H9 (cell line): ENCODE measurements around the gene SOX15. TPM values are rescaled to one million over a fixed set of nuclear protein-coding genes. Genes with fewer than 3 reads are reported as not detected.
A peak's percentile ranks its signal among the peaks of the same experiment; 100 is the strongest.

ENCODE experiments used
- DNase-seq: peaks from one replicate; pipeline ENCODE4 v3.0.0-alpha.2; 2017
- H2AFZ ChIP-seq: one replicate; pipeline ENCODE4 v1.6.1; 2013; ENCODE audit warnings: mild to moderate bottlenecking, low read length, control low read depth, moderate library complexity
- H2AK5ac ChIP-seq: 2 replicates; pipeline ENCODE4 v1.6.1; 2013; ENCODE audit warnings: low read length, control low read depth, mixed read lengths; ENCODE audit not compliant: insufficient read length
- H2BK120ac ChIP-seq: one replicate; pipeline ENCODE4 v1.6.1; 2013; ENCODE audit warnings: low read depth, mild to moderate bottlenecking, low read length, control low read depth, inconsistent platforms; ENCODE audit not compliant: poor library complexity, severe bottlenecking
- H2BK12ac ChIP-seq: 2 replicates; pipeline ENCODE4 v1.6.1; 2013; ENCODE audit warnings: low read length, control low read depth, mixed read lengths, low read depth; ENCODE audit not compliant: insufficient read length
- H2BK15ac ChIP-seq: 2 replicates; pipeline ENCODE4 v1.6.1; 2013; ENCODE audit warnings: low read depth, low read length, control low read depth
- H2BK20ac ChIP-seq: one replicate; pipeline ENCODE4 v1.6.1; 2013; ENCODE audit warnings: low read depth, mild to moderate bottlenecking, low read length, control low read depth, inconsistent platforms; ENCODE audit not compliant: poor library complexity, severe bottlenecking
- H2BK5ac ChIP-seq: 2 replicates; pipeline ENCODE4 v1.6.1; 2013; ENCODE audit warnings: low read length, control low read depth, mixed read lengths; ENCODE audit not compliant: insufficient read length
- H3K14ac ChIP-seq: 2 replicates; pipeline ENCODE4 v1.6.1; 2013; ENCODE audit warnings: low read length, control low read depth; ENCODE audit not compliant: insufficient read depth
- H3K18ac ChIP-seq: 2 replicates; pipeline ENCODE4 v1.6.1; 2013; ENCODE audit warnings: low read depth, mild to moderate bottlenecking, mixed read lengths, low read length, control low read depth; ENCODE audit not compliant: insufficient read length
- H3K23ac ChIP-seq: 2 replicates; pipeline ENCODE4 v1.6.1; 2013; ENCODE audit warnings: low read length, control low read depth, mixed read lengths, low read depth; ENCODE audit not compliant: insufficient read length
- H3K23me2 ChIP-seq: 2 replicates; pipeline ENCODE4 v1.6.1; 2013; ENCODE audit warnings: low read depth, mild to moderate bottlenecking, mixed read lengths, low read length, control low read depth; ENCODE audit not compliant: insufficient read length, poor library complexity, severe bottlenecking
- H3K27ac ChIP-seq: 2 replicates; pipeline ENCODE4 v1.5.1; 2013; ENCODE audit warnings: low read length, control low read depth, mixed read lengths, low read depth; ENCODE audit not compliant: insufficient read length
- H3K27me3 ChIP-seq: 2 replicates; pipeline ENCODE4 v1.6.1; 2013; ENCODE audit warnings: low read length, control low read depth, inconsistent platforms; ENCODE audit not compliant: insufficient read depth
- H3K4ac ChIP-seq: 2 replicates; pipeline ENCODE4 v1.6.1; 2013; ENCODE audit warnings: low read depth, mild to moderate bottlenecking, control low read depth, inconsistent platforms, low read length, moderate library complexity
- H3K4me1 ChIP-seq: 2 replicates; pipeline ENCODE4 v1.6.1; 2013; ENCODE audit warnings: low read length, control low read depth, inconsistent platforms; ENCODE audit not compliant: insufficient read depth
- H3K4me2 ChIP-seq: 2 replicates; pipeline ENCODE4 v1.6.1; 2013; ENCODE audit warnings: low read length, control low read depth, mixed read lengths; ENCODE audit not compliant: insufficient read length, insufficient read depth
- H3K56ac ChIP-seq: 2 replicates; pipeline ENCODE4 v1.6.1; 2013; ENCODE audit warnings: low read depth, mild to moderate bottlenecking, mixed read lengths, low read length, control low read depth; ENCODE audit not compliant: insufficient read length
- H3K79me1 ChIP-seq: 2 replicates; pipeline ENCODE4 v1.6.1; 2013; ENCODE audit warnings: low read depth, mild to moderate bottlenecking, moderate library complexity, low read length, control low read depth, inconsistent platforms; ENCODE audit not compliant: insufficient read depth, poor library complexity, severe bottlenecking
- H3K79me2 ChIP-seq: 2 replicates; pipeline ENCODE4 v1.6.1; 2013; ENCODE audit warnings: low read length, control low read depth, inconsistent platforms; ENCODE audit not compliant: insufficient read depth
- H3K9ac ChIP-seq: 2 replicates; pipeline ENCODE4 v1.6.1; 2013; ENCODE audit warnings: low read length, control low read depth, mixed read lengths; ENCODE audit not compliant: insufficient read length; ENCODE audit errors: extremely low read depth
- H3K9me3 ChIP-seq: one replicate; pipeline ENCODE4 v1.6.1; 2013; ENCODE audit warnings: low read depth, low read length, inconsistent platforms; ENCODE audit not compliant: control insufficient read depth
- H3T11ph ChIP-seq: one replicate; pipeline ENCODE4 v1.6.1; 2013; ENCODE audit warnings: mild to moderate bottlenecking, low read length, control low read depth, inconsistent platforms
- H4K20me1 ChIP-seq: one replicate; pipeline ENCODE4 v1.6.1; 2013; ENCODE audit not compliant: control insufficient read depth, insufficient read length, insufficient read depth
- H4K5ac ChIP-seq: 2 replicates; pipeline ENCODE4 v1.6.1; 2013; ENCODE audit warnings: low read depth, mild to moderate bottlenecking, mixed read lengths, low read length, control low read depth; ENCODE audit not compliant: insufficient read length
- H4K8ac ChIP-seq: replicated peaks from 2 replicates; pipeline ENCODE4 v1.6.1; 2013; ENCODE audit warnings: low read length, control low read depth, mixed read lengths, low read depth; ENCODE audit not compliant: insufficient read length
- H4K91ac ChIP-seq: 2 replicates; pipeline ENCODE4 v1.6.1; 2013; ENCODE audit warnings: low read depth, mild to moderate bottlenecking, moderate library complexity, mixed read lengths, low read length, control low read depth; ENCODE audit not compliant: insufficient read length
- H3K27ac Mint-ChIP-seq, 3 experiments: 2 replicates in 2 of 3; 3 replicates in 1 of 3; pipeline ENCODE4 v1.8.0; 2020 to 2021; ENCODE audit warnings: mixed read lengths in 3 of 3, mild to moderate bottlenecking in 1 of 3, moderate library complexity in 1 of 3
- H3K27me3 Mint-ChIP-seq: 2 replicates; pipeline ENCODE4 v1.8.0; 2021; ENCODE audit warnings: low read depth, mild to moderate bottlenecking, moderate library complexity, mixed read lengths
- H3K36me3 Mint-ChIP-seq, 3 experiments: 2 replicates in 2 of 3; 3 replicates in 1 of 3; pipeline ENCODE4 v1.8.0; 2020 to 2021; ENCODE audit warnings: low read depth in 3 of 3, mixed read lengths in 3 of 3; ENCODE audit not compliant: insufficient read depth in 1 of 3
- H3K4me1 Mint-ChIP-seq, 2 experiments: 2 replicates each; pipeline ENCODE4 v1.8.0; 2020; ENCODE audit warnings: mixed read lengths in 2 of 2
- H3K4me3 Mint-ChIP-seq, 2 experiments: 2 replicates in 1 of 2; 3 replicates in 1 of 2; pipeline ENCODE4 v1.8.0; 2020 to 2021; ENCODE audit warnings: mild to moderate bottlenecking in 2 of 2, mixed read lengths in 2 of 2, moderate library complexity in 1 of 2
- H3K9me3 Mint-ChIP-seq, 2 experiments: 2 replicates in 1 of 2; 3 replicates in 1 of 2; pipeline ENCODE4 v1.8.0; 2020; ENCODE audit warnings: mild to moderate bottlenecking in 2 of 2, mixed read lengths in 2 of 2, moderate library complexity in 1 of 2
- whole genome bisulfite sequencing: extraction: QIAGEN DNeasy Blood & Tissue Kit; methylation state at CpG from one replicate; pipeline ENCODE4 v1.1.7; 2013; ENCODE audit warnings: missing lambda C conversion rate, low lambda C conversion rate, mixed read lengths; ENCODE audit not compliant: insufficient read length; ENCODE audit errors: extremely low coverage; 5-methylcytosine and 5-hydroxymethylcytosine counted together
- total RNA-seq: library from RNA; stranded (reverse); gene quantifications from 2 replicates; pipeline ENCODE4 v1.2.1, GENCODE V29; 2021
- TF ChIP-seq, protein P1 (sequence below): fragments of 200-600 bp; sonication (generic); conservative IDR thresholded peaks from 3 replicates; pipeline ENCODE4 v1.8.0; 2021; ENCODE audit warnings: antibody characterized with exemption, mild to moderate bottlenecking

The SOX15 gene
- total RNA-seq, 1 experiment from 2014 or later = 7.7 TPM

DNA sequence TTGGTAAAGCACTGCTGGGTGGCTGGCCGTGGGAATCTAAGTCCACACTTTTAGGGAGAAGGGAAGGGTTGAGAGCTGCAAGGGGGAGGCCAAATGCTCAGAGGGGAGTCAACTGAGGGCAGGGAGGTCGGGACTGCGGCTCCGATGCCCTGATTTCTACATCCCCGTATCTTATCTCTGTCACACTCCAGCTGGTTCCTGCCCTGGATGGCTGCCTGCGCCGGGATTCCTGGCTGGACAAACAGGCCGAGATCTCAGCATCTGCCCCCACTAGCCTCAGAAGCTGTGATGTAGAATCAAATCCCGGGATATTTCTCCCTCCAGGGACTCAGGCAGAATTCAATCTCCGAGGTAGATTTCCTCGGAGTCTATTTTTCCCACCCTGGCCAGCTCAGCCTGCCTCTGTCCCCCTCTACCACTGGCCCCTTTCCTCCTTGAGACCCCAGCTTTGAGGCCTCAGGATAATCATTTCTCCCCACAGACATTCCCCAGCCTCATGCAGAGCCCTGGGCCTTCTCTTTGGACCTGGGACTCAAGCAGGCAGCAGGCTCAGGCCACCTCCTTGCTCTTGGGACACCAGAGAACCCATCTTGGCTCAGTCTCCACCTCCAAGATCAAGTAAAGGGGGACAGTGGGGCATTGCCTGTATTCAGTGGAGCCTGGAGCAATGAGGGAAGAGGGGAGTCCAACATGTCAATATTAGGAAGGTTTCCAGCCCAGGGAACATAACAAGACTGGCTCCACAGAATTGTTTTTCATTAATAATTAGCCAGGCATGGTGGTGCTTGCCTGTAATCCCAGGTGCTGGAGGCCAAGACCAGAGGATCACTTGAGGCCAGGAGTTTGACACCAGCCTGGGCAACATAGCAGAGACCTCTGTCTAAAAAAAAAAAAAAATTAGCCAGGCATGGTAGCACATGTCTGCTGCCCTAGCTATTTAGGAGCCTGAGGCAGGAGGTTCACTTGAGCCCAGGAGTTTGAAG, 41.8 kb upstream of the SOX15 start:
- peaks cover 3% of the 10 kb centered on the region; the same call in 1 of the 2 replicates for H3K27me3 Mint-ChIP-seq
- no CpG with 5 or more reads among the region's 11 CpGs for WGBS
- no peaks in the 10 kb centered on the region for H4K20me1 ChIP-seq
- no peak overlapping the region for H4K8ac ChIP-seq
- H2BK15ac ChIP-seq = no peak overlapping the region
- H2BK120ac ChIP-seq = no peak overlapping the region
- H3K4me3 Mint-ChIP-seq = peak overlapping the region in 1 of 2 experiments; percentile 48; a peak in 1 of 5 replicates
- no peak overlapping the region for H2BK12ac ChIP-seq
- H3K27ac ChIP-seq = no peak overlapping the region
- no peaks in the 10 kb centered on the region for H3K9me3 ChIP-seq
- H3T11ph ChIP-seq = no peak overlapping the region
- peaks cover 30 to 40% of the 10 kb centered on the region in 2 experiments for H3K4me1 Mint-ChIP-seq
- no peak overlapping the region for H3K23ac ChIP-seq
- no peak overlapping the region for H4K5ac ChIP-seq
- H3K4me1 ChIP-seq = peaks cover 2% of the 10 kb centered on the region; the same call in 1 of the 2 replicates
- H3K56ac ChIP-seq = no peak overlapping the region
- no peaks in the 10 kb centered on the region for H3K79me1 ChIP-seq
- no peak overlapping the region for H2AK5ac ChIP-seq
- no peak overlapping the region for H3K4me2 ChIP-seq
- H3K9ac ChIP-seq = no peak overlapping the region
- H2AFZ ChIP-seq = no peak overlapping the region
- H3K27ac Mint-ChIP-seq = no peak overlapping the region
- H4K91ac ChIP-seq = no peak overlapping the region
- TF ChIP-seq, protein P1, sequence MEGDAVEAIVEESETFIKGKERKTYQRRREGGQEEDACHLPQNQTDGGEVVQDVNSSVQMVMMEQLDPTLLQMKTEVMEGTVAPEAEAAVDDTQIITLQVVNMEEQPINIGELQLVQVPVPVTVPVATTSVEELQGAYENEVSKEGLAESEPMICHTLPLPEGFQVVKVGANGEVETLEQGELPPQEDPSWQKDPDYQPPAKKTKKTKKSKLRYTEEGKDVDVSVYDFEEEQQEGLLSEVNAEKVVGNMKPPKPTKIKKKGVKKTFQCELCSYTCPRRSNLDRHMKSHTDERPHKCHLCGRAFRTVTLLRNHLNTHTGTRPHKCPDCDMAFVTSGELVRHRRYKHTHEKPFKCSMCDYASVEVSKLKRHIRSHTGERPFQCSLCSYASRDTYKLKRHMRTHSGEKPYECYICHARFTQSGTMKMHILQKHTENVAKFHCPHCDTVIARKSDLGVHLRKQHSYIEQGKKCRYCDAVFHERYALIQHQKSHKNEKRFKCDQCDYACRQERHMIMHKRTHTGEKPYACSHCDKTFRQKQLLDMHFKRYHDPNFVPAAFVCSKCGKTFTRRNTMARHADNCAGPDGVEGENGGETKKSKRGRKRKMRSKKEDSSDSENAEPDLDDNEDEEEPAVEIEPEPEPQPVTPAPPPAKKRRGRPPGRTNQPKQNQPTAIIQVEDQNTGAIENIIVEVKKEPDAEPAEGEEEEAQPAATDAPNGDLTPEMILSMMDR = no peak
- DNase-seq = no peak
- no peaks in the 10 kb centered on the region for H3K79me2 ChIP-seq
- H3K14ac ChIP-seq = no peak overlapping the region; the same call in 1 of the 2 replicates
- no peaks in the 10 kb centered on the region for H3K9me3 Mint-ChIP-seq
- peaks cover 6% of the 10 kb centered on the region for H3K23me2 ChIP-seq
- H3K18ac ChIP-seq = no peak overlapping the region
- H3K27me3 ChIP-seq = no peaks in the 10 kb centered on the region
- H2BK5ac ChIP-seq = no peak overlapping the region
- no peak overlapping the region for H2BK20ac ChIP-seq
- peaks cover 0 to 2% (median 2%) of the 10 kb centered on the region in 3 experiments; a peak in 1 of 7 replicates for H3K36me3 Mint-ChIP-seq
- H3K4ac ChIP-seq = no peak overlapping the region
